Measurements from ENCODE around the gene QPRT. TPM values are rescaled to one million over a fixed set of nuclear protein-coding genes. Genes with fewer than 3 reads are reported as not detected.
"Not testable (repeated sequence)": the region's sequence is repeated elsewhere in the genome, so short reads cannot be mapped to it uniquely, and the experiment has no call there.

QPRT gene
- polyA plus RNA-seq, 3 donors from 2014 or later, result 0.81 to 4.7 (median 2.1) TPM

GRCh38 chr16:29743827-29744531 is 65.0 kb downstream of the QPRT start:
- no peaks in the 10 kb centered on the region for H3K9me3 Mint-ChIP-seq
- peak overlapping the region; percentile 97 to 100 (median 98) for H3K4me3 Mint-ChIP-seq
- H3K27ac Mint-ChIP-seq, result peak overlapping the region; percentile 91 to 100 (median 100)
- H3K27me3 Mint-ChIP-seq (ENCODE audit: low read depth in 3 of 3), result peaks cover 24 to 33% (median 32%) of the 10 kb centered on the region in 3 donors
- H3K36me3 Mint-ChIP-seq, result peaks cover 15 to 53% (median 15%) of the 10 kb centered on the region in 3 donors
- H3K4me1 Mint-ChIP-seq, result peaks cover 72 to 83% of the 10 kb centered on the region in 2 donors
- DNase-seq, result peak; percentile 48 to 50 (median 50)

DNA sequence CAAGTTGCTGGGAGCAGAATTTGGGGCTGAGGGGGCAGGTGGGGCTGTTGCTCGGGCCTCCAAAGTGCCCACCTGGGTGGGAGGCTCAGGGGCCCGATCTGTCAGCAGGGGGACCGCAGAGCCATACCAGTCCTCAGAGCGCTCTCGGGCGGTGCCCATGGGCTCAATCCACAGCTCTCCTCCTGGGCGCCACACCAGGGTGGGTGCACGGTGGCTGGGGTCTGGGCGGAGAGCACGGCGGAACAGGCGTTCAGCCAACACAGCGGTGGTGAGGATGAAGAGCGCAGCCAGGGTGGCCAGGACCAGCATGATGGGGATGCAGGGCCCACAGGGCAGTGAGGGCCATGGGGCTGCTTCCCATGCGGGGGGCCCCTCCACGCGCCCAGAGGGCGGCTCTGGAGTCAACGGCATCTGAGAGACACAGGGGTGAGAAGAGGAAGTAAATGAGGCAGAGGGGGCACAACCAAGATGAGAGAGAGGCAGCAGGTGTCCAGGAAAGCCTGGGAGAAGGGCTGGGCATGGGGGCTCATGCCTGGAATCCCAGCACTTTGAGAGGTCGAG is 65.6 kb downstream of the QPRT start:
- DNase-seq, result peak; percentile 41 to 50 (median 41)
- Mint-ChIP-seq H3K9me3 (no peaks in the 10 kb centered on the region), H3K27me3 (ENCODE audit: low read depth in 3 of 3) (peaks cover 23 to 33% (median 32%) of the 10 kb centered on the region in 3 donors), H3K27ac (peak overlapping the region; percentile 95 to 100 (median 100)), H3K36me3 (peaks cover 13 to 52% (median 15%) of the 10 kb centered on the region in 3 donors), H3K4me1 (peaks cover 68 to 80% of the 10 kb centered on the region in 2 donors), H3K4me3 (peak overlapping the region; percentile 97 to 100 (median 98))

DNA sequence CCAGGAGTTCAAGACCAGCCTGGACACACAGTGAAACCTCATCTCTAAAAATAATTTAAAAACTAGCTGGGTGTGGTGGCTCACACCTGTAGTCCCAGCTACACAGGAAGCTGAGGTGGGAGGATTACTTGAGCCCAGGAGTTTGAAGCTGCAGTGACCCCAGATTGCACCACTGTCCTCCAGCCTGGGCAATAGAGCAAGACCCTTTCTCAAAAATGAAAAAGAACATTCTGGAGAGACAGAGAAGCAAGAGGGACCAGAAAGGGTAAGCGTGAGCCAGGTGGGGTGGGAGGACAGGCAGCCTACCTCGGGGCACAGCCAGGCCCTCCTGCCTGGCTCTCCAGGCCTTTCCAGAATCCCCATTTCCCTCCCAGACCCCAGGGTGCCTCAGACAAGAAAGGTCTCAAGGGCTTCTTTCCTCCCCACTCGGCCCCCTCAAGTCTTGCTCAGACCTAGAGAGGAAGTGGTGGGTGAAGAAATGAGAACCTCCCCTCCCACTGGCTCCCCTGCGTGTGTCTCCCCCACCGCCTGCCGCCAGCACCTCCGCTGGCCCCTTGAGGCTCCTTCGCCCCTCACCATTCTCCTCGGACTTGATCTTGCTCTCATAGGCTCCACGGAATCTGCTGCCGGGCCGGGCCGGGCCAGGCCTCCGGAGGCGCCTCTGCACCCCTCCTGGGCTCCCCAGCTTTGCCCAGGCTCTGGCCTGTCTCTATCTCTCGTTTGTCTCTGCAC is 66.3 kb downstream of the QPRT start:
- H3K4me1 Mint-ChIP-seq, result peaks cover 61 to 73% of the 10 kb centered on the region in 2 donors
- peak; percentile 74 to 81 (median 80) for DNase-seq

GRCh38 chr16:29745853-29746345 is 66.9 kb downstream of the QPRT start, which contains the start of gene C16orf54:
Gene C16orf54, minus strand, starts transcription at chr16:29745990. Its CDS starts 1,039 bp downstream, at chr16:29744951.
- Mint-ChIP-seq H3K27ac (peak within 1 kb of the TSS; percentile 95 to 100 (median 100)), H3K36me3 (peaks cover 8 to 42% (median 15%) of the 10 kb centered on the region in 3 donors), H3K4me1 (peaks cover 55 to 67% of the 10 kb centered on the region in 2 donors)

More for the DNA sequence above, 66.3 kb downstream of the QPRT start:
- Mint-ChIP-seq H3K27me3 (ENCODE audit: low read depth in 3 of 3) (peaks cover 23 to 33% (median 30%) of the 10 kb centered on the region in 3 donors), H3K4me3 (peak overlapping the region; percentile 97 to 100 (median 98)), H3K9me3 (no peaks in the 10 kb centered on the region), H3K36me3 (peaks cover 8 to 47% (median 15%) of the 10 kb centered on the region in 3 donors), H3K27ac (peak overlapping the region; percentile 95 to 100 (median 100))

GRCh38 chr16:29746518-29746917 is 67.5 kb downstream of the QPRT start:
- H3K9me3 Mint-ChIP-seq, result not testable (repeated sequence)
- Mint-ChIP-seq H3K36me3 (peaks cover 8 to 39% (median 12%) of the 10 kb centered on the region in 3 donors), H3K27ac (peak overlapping the region; percentile 95 to 100 (median 100)), H3K4me3 (peak overlapping the region; percentile 97 to 100 (median 98)), H3K27me3 (ENCODE audit: low read depth in 3 of 3) (peaks cover 21 to 31% (median 24%) of the 10 kb centered on the region in 3 donors), H3K4me1 (peaks cover 49 to 61% of the 10 kb centered on the region in 2 donors)
- peak; percentile 16 to 32 (median 29) for DNase-seq

More at GRCh38 chr16:29745853-29746345, 66.9 kb downstream of the QPRT start, which contains the start of gene C16orf54:
- no peaks in the 10 kb centered on the region for H3K9me3 Mint-ChIP-seq
- peak within 1 kb of the TSS; percentile 97 to 100 (median 98) for H3K4me3 Mint-ChIP-seq
- DNase-seq, result peak; percentile 98 to 99 (median 98)
- H3K27me3 Mint-ChIP-seq (ENCODE audit: low read depth in 3 of 3), result peaks cover 22 to 32% (median 29%) of the 10 kb centered on the region in 3 donors

Other genes with a start within 250 kb of the QPRT start
- 10 to 100 TPM; 24.1 to 42.5 (median 32.0) TPM for gene BOLA2, start 224.8 kb upstream of the QPRT start, polyA plus RNA-seq
- 10 to 100 TPM in 1 of 3 donors, 1 to 10 TPM in 2; 5.8 to 22.7 (median 9.1) TPM for gene SLX1B, start 224.6 kb upstream of the QPRT start, polyA plus RNA-seq
- gene SULT1A4, start 219.3 kb upstream of the QPRT start, polyA plus RNA-seq, result 1 to 10 TPM in 1 of 3 donors, under 1 TPM in 1, not detected in 1; 0.43 to 1.6 TPM
- 10 to 100 TPM in 1 of 3 donors, 1 to 10 TPM in 1, not detected in 1; 2.0 to 11.6 TPM for gene NPIPB12, start 172.8 kb upstream of the QPRT start, polyA plus RNA-seq
- 100 to 1,000 TPM; 231 to 632 (median 323) TPM for gene SPN, start 15.9 kb upstream of the QPRT start, polyA plus RNA-seq
- gene C16orf54, start 66.8 kb downstream of the QPRT start, polyA plus RNA-seq, result 10 to 100 TPM in 2 of 3 donors, 1 to 10 TPM in 1; 9.6 to 39.8 (median 21.9) TPM
- not detected for gene ZG16, start 99.1 kb downstream of the QPRT start, polyA plus RNA-seq
- gene KIF22, start 111.6 kb downstream of the QPRT start, polyA plus RNA-seq, result 10 to 100 TPM; 33.1 to 45.2 (median 33.3) TPM
- 10 to 100 TPM; 49.2 to 54.8 (median 52.7) TPM for gene MAZ, start 127.3 kb downstream of the QPRT start, polyA plus RNA-seq
- gene PRRT2, start 133.0 kb downstream of the QPRT start, polyA plus RNA-seq, result not detected
- gene PAGR1, start 137.0 kb downstream of the QPRT start, polyA plus RNA-seq, result 10 to 100 TPM; 44.8 to 55.2 (median 46.1) TPM
- 100 to 1,000 TPM; 103 to 195 (median 142) TPM for gene MVP, start 141.3 kb downstream of the QPRT start, polyA plus RNA-seq
- 100 to 1,000 TPM in 2 of 3 donors, 10 to 100 TPM in 1; 77.6 to 115 (median 110) TPM for gene CDIPT, start 184.0 kb downstream of the QPRT start, polyA plus RNA-seq
- not detected for gene SEZ6L2, start 220.4 kb downstream of the QPRT start, polyA plus RNA-seq
- gene ASPHD1, start 221.3 kb downstream of the QPRT start, polyA plus RNA-seq, result not detected
- gene KCTD13, start 247.0 kb downstream of the QPRT start, polyA plus RNA-seq, result 10 to 100 TPM in 1 of 3 donors, 1 to 10 TPM in 2; 3.5 to 13.8 (median 9.2) TPM